ENCODE measurements around the gene ABCD1.
"Not testable (repeated sequence)": the region's sequence is repeated elsewhere in the genome, so short reads cannot be mapped to it uniquely, and the experiment has no call there.

ABCD1 gene

GRCh38 chrX:153709726-153710674 lies 14.7 kb upstream of the ABCD1 start:
- DNase-seq (ENCODE audit: low read depth in 2 of 2) = no peak

GRCh38 chrX:153714256-153714655 lies 10.4 kb upstream of the ABCD1 start:
- DNase-seq (ENCODE audit: low read depth in 2 of 2) = no peak

DNA sequence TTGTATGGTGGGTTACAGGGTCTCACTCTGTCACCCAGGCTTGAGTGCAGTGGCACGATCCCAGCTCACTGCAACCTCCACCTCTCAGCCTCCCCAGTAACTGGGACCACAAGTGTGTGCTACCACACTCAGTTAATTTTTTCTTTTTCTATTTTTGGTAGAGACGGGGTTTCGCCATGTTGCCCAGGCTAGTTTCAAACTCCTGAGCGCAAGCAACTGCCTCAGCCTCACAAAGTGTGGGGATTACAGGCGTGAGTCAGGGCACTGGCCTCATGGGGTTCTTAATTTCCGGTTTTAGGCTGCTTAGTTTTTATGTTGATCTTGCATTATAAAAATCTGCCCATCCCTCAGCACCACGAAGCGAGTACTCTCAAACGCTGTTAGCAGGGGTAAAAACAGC lies 7.2 kb upstream of the ABCD1 start:
- DNase-seq (ENCODE audit: low read depth in 2 of 2) = no peak

- no peak for DNase-seq (ENCODE audit: low read depth in 2 of 2)
Measured at GRCh38 chrX:153719238-153719637, 5.4 kb upstream of the ABCD1 start.

GRCh38 chrX:153719701-153720100 lies 5.0 kb upstream of the ABCD1 start:
- no peak for DNase-seq (ENCODE audit: low read depth in 2 of 2)

- no peak for DNase-seq (ENCODE audit: low read depth in 2 of 2)
Measured at GRCh38 chrX:153722704-153723350, 1.8 kb upstream of the ABCD1 start.

GRCh38 chrX:153723351-153724251 lies 1.1 kb upstream of the ABCD1 start:
- DNase-seq (ENCODE audit: low read depth in 2 of 2) = peak; percentile 42 to 47

DNA sequence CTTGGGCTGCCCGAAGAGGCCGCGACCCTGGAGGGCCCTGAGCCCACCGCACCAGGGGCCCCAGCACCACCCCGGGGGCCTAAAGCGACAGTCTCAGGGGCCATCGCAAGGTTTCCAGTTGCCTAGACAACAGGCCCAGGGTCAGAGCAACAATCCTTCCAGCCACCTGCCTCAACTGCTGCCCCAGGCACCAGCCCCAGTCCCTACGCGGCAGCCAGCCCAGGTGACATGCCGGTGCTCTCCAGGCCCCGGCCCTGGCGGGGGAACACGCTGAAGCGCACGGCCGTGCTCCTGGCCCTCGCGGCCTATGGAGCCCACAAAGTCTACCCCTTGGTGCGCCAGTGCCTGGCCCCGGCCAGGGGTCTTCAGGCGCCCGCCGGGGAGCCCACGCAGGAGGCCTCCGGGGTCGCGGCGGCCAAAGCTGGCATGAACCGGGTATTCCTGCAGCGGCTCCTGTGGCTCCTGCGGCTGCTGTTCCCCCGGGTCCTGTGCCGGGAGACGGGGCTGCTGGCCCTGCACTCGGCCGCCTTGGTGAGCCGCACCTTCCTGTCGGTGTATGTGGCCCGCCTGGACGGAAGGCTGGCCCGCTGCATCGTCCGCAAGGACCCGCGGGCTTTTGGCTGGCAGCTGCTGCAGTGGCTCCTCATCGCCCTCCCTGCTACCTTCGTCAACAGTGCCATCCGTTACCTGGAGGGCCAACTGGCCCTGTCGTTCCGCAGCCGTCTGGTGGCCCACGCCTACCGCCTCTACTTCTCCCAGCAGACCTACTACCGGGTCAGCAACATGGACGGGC lies 579 bp downstream of the ABCD1 start:
- DNase-seq (ENCODE audit: low read depth in 2 of 2) = no peak

DNA sequence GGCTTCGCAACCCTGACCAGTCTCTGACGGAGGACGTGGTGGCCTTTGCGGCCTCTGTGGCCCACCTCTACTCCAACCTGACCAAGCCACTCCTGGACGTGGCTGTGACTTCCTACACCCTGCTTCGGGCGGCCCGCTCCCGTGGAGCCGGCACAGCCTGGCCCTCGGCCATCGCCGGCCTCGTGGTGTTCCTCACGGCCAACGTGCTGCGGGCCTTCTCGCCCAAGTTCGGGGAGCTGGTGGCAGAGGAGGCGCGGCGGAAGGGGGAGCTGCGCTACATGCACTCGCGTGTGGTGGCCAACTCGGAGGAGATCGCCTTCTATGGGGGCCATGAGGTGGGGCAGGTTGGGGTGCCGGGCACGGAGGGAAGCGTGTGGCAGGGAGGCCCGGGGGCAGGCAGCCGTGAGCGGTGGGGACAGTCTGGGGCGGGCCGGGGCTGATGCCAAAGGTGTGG lies 1.2 kb downstream of the ABCD1 start:
- DNase-seq (ENCODE audit: low read depth in 2 of 2) = no peak

- DNase-seq (ENCODE audit: low read depth in 2 of 2) = no peak
Measured at GRCh38 chrX:153726286-153727122, 1.8 kb downstream of the ABCD1 start.

DNA sequence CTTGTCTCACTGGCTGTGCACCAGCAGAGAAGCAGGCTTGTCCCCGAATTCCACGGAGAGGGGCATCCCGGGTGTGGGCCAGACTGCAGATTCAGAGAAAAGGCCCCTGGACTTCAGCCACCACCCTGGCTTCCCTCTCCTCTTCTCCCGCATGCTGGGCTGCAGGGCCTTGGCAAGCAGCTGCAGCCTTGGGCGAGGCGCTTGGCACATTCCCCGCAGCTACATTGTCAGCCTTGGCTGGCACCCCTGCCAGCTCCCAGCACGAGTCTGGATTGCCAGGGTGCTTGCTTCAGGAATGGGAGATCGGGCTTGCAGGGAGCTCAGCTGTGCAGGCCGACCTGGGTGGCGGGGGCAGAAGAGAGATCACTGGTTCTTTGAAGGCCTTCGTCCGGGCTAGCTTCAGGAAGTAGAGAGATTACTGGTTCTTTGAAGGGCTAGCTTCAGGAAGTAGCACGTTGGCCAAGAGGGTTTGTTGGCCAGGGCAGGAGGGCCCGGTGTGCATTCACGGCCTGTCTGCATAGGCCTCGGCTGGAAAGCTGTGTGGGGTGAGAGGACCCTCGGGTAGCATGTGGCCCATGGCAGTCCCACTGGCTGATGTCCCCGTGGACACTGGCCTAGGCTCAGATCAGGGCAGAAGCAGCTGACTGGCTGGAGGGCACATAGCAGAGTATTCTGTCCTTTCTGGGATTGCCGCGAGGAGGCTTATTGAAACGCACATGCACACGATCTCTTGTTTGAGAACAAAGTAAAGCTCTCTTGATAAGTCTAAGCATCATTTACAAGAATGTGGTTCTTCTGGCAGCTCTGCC lies 2.7 kb downstream of the ABCD1 start:
- DNase-seq (ENCODE audit: low read depth in 2 of 2) = no peak

- DNase-seq (ENCODE audit: low read depth in 2 of 2) = no peak
Measured at GRCh38 chrX:153728095-153728494, 3.4 kb downstream of the ABCD1 start.

DNA sequence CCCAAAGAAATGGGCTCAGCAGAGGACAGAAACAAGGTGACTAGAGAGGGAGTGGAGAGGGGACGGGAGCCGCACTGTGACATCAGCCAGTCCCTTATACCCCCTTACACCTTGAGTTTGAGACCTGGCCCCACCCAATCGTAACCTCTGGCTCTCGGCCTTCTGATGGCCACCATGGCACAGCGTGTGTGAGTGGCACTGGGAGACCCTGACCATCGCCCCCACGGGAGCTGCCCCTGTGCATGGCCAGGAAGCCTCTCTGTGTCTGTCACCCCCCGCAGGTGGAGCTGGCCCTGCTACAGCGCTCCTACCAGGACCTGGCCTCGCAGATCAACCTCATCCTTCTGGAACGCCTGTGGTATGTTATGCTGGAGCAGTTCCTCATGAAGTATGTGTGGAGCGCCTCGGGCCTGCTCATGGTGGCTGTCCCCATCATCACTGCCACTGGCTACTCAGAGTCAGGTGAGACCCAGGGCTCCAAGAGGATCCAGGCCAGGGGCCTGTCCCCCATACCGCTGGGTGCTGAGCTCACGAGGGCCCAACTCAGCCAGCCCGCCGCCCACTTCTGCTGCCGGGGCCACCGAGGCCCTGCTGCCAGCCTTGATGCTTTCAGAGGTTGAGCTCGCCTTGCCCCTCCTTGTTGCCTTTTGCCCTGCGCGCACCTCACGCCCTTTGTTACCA lies 4.4 kb downstream of the ABCD1 start:
- no peak for DNase-seq (ENCODE audit: low read depth in 2 of 2)

GRCh38 chrX:153730115-153730514 lies 5.5 kb downstream of the ABCD1 start:
- DNase-seq (ENCODE audit: low read depth in 2 of 2) = not testable (repeated sequence)

- DNase-seq (ENCODE audit: low read depth in 2 of 2) = no peak
Measured at GRCh38 chrX:153731117-153731844, 6.6 kb downstream of the ABCD1 start.

- no peak for DNase-seq (ENCODE audit: low read depth in 2 of 2)
Measured at GRCh38 chrX:153731845-153732215, 7.2 kb downstream of the ABCD1 start.

GRCh38 chrX:153732401-153732800 lies 7.7 kb downstream of the ABCD1 start:
- no peak for DNase-seq (ENCODE audit: low read depth in 2 of 2)

- DNase-seq (ENCODE audit: low read depth in 2 of 2) = no peak
Measured at GRCh38 chrX:153733651-153734240, 9.1 kb downstream of the ABCD1 start.

Data from stimulated activated CD8-positive, alpha-beta memory T cell treated with anti-CD3 and anti-CD28 coated beads, Interleukin-15, amount 100 ng/mL, for 48 hours (primary cell).